HG03196 (cell line): ENCODE data around the gene ACOXL.

Source experiments
- ATAC-seq: cut with Tn5 transposase; IDR thresholded peaks from one replicate; pipeline ENCODE4 v1.9.1; 2021; ENCODE audit not compliant: unreplicated experiment

ACOXL gene

GRCh38 chr2:110751642-110752041, 19.3 kb downstream of the ACOXL start:
- no peak for ATAC-seq

- ATAC-seq: no peak
Observed at GRCh38 chr2:110752871-110753270, 20.5 kb downstream of the ACOXL start.

GRCh38 chr2:110755491-110756078, 23.2 kb downstream of the ACOXL start:
- no peak for ATAC-seq

GRCh38 chr2:110759411-110759810, 27.0 kb downstream of the ACOXL start:
- no peak for ATAC-seq

- ATAC-seq: no peak
Observed at GRCh38 chr2:110764931-110765330, 32.6 kb downstream of the ACOXL start.

- no peak for ATAC-seq
Observed at GRCh38 chr2:110766291-110766690, 33.9 kb downstream of the ACOXL start.

- ATAC-seq: no peak
Observed at GRCh38 chr2:110768591-110768990, 36.2 kb downstream of the ACOXL start.

GRCh38 chr2:110770404-110770958, 38.1 kb downstream of the ACOXL start:
- no peak for ATAC-seq

- ATAC-seq: no peak
Observed at GRCh38 chr2:110770959-110771431, 38.6 kb downstream of the ACOXL start.

- ATAC-seq: no peak
Observed at GRCh38 chr2:110771547-110772382, 39.4 kb downstream of the ACOXL start.

- no peak for ATAC-seq
Observed at GRCh38 chr2:110772383-110772755, 40.0 kb downstream of the ACOXL start.

- ATAC-seq: no peak
Observed at GRCh38 chr2:110773401-110773921, 41.1 kb downstream of the ACOXL start.

- ATAC-seq: no peak
Observed at GRCh38 chr2:110774701-110775100, 42.3 kb downstream of the ACOXL start.

- no peak for ATAC-seq
Observed at GRCh38 chr2:110777531-110778311, 45.3 kb downstream of the ACOXL start.

GRCh38 chr2:110780461-110780860, 48.1 kb downstream of the ACOXL start:
- no peak for ATAC-seq

GRCh38 chr2:110783196-110783873, 51.0 kb downstream of the ACOXL start:
- no peak for ATAC-seq

GRCh38 chr2:110784047-110784631, 51.8 kb downstream of the ACOXL start:
- no peak for ATAC-seq

- no peak for ATAC-seq
Observed at GRCh38 chr2:110785439-110785838, 53.1 kb downstream of the ACOXL start.

- ATAC-seq: no peak
Observed at GRCh38 chr2:110788976-110789375, 56.6 kb downstream of the ACOXL start.

GRCh38 chr2:110789706-110790105, 57.3 kb downstream of the ACOXL start:
- no peak for ATAC-seq
